ENCODE data around the gene LIF. TPM values are rescaled to one million over a fixed set of nuclear protein-coding genes. Genes with fewer than 3 reads are reported as not detected.

LIF gene
- total and polyA plus RNA-seq, 9 donors = 0.35 to 8.3 (median 1.9) TPM

GRCh38 chr22:30230787-30231461, 15.6 kb downstream of the LIF start:
- Histone ChIP-seq H3K27me3 (no peaks in the 10 kb centered on the region), H3K27ac (no peak overlapping the region), H3K36me3 (no peaks in the 10 kb centered on the region), H3K9me3 (no peaks in the 10 kb centered on the region), H3K4me3 (no peak overlapping the region), H3K4me1 (ENCODE audit: insufficient read depth) (no peaks in the 10 kb centered on the region)
- intact Hi-C loops (cut with DNase I) = no loop called here
- TF ChIP-seq CTCF (IDR thresholded peaks at IDR 0.05) (no peak), POLR2A (IDR thresholded peaks at IDR 0.05) (no peak), EP300 (IDR thresholded peaks at IDR 0.05) (no peak)
- no peak for DNase-seq
- 75 to 91% (median 90%) methylated on average over 9 of the region's 9 CpGs for WGBS, 3 donors

- no peaks in the 10 kb centered on the region for H3K4me1 ChIP-seq (ENCODE audit: insufficient read depth)
Observed at GRCh38 chr22:30230330-30230729, 16.2 kb downstream of the LIF start.

GRCh38 chr22:30228509-30229359, 17.8 kb downstream of the LIF start:
- DNase-seq = no peak
- Histone ChIP-seq H3K4me1 (ENCODE audit: insufficient read depth) (no peaks in the 10 kb centered on the region), H3K36me3 (no peaks in the 10 kb centered on the region), H3K27ac (no peak overlapping the region), H3K27me3 (no peaks in the 10 kb centered on the region), H3K9me3 (no peaks in the 10 kb centered on the region), H3K4me3 (no peak overlapping the region)
- TF ChIP-seq EP300 (IDR thresholded peaks at IDR 0.05) (no peak), POLR2A (IDR thresholded peaks at IDR 0.05) (no peak), CTCF (IDR thresholded peaks at IDR 0.05) (no peak)
- WGBS, 3 donors = 71 to 79% (median 76%) methylated on average over 20 to 21 of the region's 21 CpGs
- intact Hi-C loops (cut with DNase I) = no loop called here

More at GRCh38 chr22:30230330-30230729, 16.2 kb downstream of the LIF start:
- DNase-seq = no peak
- TF ChIP-seq CTCF (IDR thresholded peaks at IDR 0.05) = no peak
- no peak for TF ChIP-seq POLR2A (IDR thresholded peaks at IDR 0.05)
- H3K36me3 ChIP-seq = no peaks in the 10 kb centered on the region
- H3K9me3 ChIP-seq = no peaks in the 10 kb centered on the region
- intact Hi-C loops (cut with DNase I) = no loop called here
- WGBS, 3 donors = 95 to 96% (median 95%) methylated on average over 3 of the region's 3 CpGs
- H3K27me3 ChIP-seq = no peaks in the 10 kb centered on the region
- no peak overlapping the region for H3K27ac ChIP-seq
- no peak overlapping the region for H3K4me3 ChIP-seq

- H3K36me3 ChIP-seq = no peaks in the 10 kb centered on the region
- no peaks in the 10 kb centered on the region for H3K27me3 ChIP-seq
- intact Hi-C loops (cut with DNase I) = no loop called here
- no peaks in the 10 kb centered on the region for H3K9me3 ChIP-seq
- TF ChIP-seq CTCF (IDR thresholded peaks at IDR 0.05) (no peak), POLR2A (IDR thresholded peaks at IDR 0.05) (no peak), EP300 (IDR thresholded peaks at IDR 0.05) (no peak)
- H3K4me1 ChIP-seq (ENCODE audit: insufficient read depth) = no peaks in the 10 kb centered on the region
- 79 to 91% (median 89%) methylated on average over 4 of the region's 4 CpGs for WGBS, 3 donors
- no peak overlapping the region for H3K4me3 ChIP-seq
- no peak overlapping the region for H3K27ac ChIP-seq
- no peak for DNase-seq
Observed at GRCh38 chr22:30227438-30228228, 18.9 kb downstream of the LIF start.
